GM21515 (cell line): ENCODE measurements around the gene ZNF783.
"Not testable (repeated sequence)": the region's sequence is repeated elsewhere in the genome, so short reads cannot be mapped to it uniquely, and the experiment has no call there.

Experiments
- ATAC-seq: cut with Tn5 transposase; IDR thresholded peaks from one replicate; pipeline ENCODE4 v1.9.1; 2021; ENCODE audit not compliant: unreplicated experiment

Gene ZNF783

DNA sequence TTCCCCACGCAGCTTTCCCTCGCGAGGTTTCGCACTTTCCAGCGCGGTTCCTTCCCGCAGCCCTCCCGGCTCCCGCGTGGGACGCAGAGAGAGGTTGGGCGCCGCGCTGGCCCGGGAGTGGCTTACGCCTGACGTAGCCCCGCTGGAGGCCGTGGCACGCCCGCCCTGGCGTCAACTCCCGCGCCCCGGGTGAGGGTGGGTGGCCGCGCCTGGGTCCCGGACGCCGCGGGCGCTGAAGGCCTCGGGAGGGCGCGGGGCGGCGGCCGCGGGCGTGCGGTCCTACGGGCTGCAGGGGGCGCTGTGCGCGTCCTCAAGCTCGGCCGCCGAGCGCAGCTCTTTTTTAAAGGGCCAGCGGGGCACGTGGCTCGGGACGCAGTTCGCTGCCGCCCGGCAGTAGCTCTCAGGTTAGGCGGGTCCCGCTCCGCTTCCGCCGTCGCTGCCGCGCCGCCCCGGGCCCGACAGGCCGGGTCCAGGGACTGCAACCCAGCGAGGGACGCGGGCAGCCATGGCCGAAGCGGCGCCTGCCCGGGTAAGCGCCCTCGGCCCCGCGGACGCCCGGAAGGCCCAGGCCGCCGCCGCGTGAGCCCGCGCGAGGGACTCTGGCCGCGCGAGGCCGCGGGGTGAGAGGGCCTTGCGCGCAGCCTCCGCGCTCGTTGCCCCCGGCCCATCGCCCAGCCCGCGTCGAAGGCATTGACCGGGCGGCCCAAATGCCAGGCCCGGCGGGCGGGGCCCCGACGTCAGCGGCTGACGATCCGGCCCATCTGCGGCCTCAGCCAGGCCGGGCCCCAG lies at the start of gene ZNF783:
Gene ZNF783 (plus strand): TSS at position 368 of the 789 bp plus-strand sequence. CDS start 138 bp downstream, at position 506.
- ATAC-seq: peak; percentile 83

GRCh38 chr7:149214020-149214720 lies 47.8 kb upstream of the ZNF783 start:
- ATAC-seq: no peak

DNA sequence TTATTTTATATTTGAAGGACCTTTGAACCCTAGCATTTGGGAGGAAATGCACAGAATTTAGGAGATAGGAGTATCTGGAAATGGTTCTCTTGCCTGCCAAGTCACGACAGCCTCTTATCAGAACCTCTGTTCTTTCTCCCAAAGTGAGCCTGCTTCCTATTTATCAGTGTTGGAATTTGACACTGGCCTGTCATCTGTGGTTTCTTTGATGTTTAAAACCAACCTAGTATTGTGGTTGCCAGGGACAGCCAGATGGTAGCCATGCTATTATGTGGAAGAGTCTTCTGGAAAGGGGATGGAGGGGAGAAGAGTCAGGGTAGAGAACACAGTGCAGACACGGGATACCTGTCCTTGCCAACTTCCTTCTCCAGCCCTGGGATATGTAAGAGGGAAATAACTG lies 45.6 kb upstream of the ZNF783 start:
- no peak for ATAC-seq

DNA sequence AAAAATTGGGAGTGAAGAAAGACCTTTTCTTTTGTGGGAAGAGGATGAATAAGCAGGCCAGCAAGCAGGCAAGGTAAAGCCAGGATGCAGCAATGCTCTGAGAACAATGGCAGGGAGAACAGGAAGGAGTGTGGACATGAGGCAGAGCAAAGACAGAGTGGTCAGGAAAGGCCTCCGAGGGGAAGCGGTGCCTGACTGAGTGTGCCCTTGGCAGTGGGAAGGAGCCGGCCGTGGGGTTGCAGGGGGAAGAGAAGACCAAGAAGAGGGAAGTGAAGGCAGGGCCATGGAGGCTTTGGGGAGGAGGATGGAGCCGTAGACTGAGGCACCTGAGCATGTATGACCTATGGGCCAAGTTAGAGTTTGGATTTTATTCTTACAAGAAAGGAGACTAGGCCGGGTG lies 44.4 kb upstream of the ZNF783 start:
- ATAC-seq: no peak

- ATAC-seq: no peak
Observed at GRCh38 chr7:149218469-149219420, 43.3 kb upstream of the ZNF783 start.

DNA sequence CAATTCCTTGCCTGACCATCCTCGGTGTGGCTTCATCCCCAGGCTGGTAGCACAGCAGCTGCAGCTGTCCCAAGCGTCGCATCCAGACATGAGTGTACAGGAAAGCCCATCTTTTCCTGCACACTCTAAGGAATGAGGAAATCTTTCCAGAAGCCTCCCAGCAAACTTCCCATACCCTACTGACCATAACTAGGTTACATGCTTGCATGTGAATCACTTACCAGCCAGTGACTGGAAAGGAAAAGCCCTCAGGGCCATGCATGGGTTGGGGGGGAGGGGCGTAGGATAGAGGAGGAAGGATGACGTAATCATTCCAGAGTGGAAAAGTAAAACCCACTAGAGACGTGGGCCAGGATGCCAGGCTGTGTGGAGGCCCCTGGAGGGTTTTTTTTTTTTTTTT lies 41.5 kb upstream of the ZNF783 start:
- no peak for ATAC-seq

DNA sequence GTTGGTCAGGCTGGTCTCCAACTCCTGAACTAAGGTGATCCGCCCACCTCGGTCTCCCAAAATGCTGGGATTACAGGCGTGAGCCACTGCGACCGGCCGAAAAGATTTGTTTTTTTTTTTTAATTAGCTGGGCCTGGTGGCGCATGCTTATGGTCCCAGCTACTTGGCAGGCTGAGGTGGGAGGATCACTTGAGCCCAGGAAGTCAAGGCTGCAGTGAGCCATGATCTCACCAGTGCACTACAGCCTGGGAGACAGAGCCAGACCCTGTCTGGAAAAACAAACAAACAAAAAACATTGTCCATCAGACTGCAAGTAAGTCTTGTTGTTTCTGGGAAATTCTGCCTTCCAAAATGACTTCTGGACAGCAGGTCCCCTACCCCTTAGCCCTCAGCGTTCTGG lies 38.8 kb upstream of the ZNF783 start:
- no peak for ATAC-seq

DNA sequence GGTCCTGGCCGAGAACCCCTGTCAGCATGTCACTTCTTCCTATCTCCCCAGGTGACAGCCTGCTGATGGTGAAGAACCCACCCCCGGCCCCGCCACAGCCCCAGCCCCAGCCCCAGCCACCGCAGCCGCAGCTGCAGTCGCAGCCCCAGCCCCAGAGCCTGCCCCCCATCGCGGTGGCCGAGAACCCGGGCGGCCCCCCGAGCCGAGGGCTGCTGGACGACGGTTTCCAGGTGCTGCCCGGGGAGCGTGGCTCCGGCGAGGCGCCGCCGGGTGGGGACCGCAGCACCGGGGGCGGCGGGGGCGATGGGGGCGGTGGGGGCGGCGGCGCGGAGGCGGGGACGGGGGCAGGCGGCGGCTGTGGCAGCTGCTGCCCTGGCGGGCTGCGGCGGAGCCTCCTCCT lies 38.2 kb upstream of the ZNF783 start:
- no peak for ATAC-seq

- ATAC-seq: no peak
Observed at GRCh38 chr7:149224352-149224751, 37.6 kb upstream of the ZNF783 start.

GRCh38 chr7:149225106-149225505 lies 36.9 kb upstream of the ZNF783 start:
- ATAC-seq: no peak

- ATAC-seq: no peak
Observed at GRCh38 chr7:149225656-149226055, 36.3 kb upstream of the ZNF783 start.

DNA sequence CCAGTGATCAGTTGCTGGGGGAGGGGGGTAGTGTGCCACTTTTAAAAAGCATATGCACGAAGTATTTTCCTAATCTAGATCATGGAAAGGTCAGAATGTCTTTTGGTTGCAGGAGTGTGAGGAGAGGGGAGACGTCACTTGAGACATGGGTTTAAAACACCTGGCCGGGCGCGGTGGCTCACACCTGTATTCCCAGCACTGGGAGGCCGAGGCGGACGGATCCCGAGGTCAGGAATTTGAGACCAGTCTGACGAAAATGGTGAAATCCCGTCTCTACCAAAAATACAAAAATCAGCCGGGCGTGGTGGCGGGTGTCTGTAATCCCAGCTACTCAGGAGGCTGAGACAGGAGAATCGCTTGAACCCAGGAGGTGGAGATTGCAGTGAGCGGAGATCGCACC lies 35.6 kb upstream of the ZNF783 start:
- ATAC-seq: not testable (repeated sequence)

GRCh38 chr7:149226840-149227494 lies 35.0 kb upstream of the ZNF783 start:
- ATAC-seq: no peak

DNA sequence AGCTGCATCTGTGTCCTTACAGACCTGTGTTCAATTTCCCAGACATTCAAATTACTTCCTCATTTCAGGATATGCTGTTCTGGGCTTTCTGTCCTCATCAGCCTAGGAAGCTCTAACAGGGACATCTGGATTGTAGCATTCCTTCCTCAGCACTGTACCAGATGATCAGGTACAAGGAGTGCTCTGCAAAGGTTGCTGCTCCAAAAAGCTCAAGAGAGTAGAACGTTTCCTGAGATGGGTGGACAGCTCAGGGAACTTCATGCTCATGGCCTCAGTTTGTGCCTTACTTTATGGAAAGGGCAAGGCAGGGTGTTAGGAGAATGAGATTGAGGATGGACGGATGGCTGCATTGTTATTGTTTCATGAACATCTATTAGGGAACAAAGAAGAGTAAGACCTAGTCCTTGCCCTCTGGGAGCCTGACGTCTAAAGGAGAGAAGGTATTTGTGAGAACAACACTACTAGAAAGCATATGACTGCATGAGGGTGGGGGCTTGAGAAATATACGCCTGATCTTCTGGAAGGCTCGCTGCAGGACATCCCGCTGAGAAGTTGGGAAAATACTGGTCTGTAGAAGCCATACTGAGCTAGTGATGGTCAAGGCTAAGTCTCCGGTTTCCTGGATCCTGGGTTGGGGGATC lies 33.0 kb upstream of the ZNF783 start:
- ATAC-seq: no peak

DNA sequence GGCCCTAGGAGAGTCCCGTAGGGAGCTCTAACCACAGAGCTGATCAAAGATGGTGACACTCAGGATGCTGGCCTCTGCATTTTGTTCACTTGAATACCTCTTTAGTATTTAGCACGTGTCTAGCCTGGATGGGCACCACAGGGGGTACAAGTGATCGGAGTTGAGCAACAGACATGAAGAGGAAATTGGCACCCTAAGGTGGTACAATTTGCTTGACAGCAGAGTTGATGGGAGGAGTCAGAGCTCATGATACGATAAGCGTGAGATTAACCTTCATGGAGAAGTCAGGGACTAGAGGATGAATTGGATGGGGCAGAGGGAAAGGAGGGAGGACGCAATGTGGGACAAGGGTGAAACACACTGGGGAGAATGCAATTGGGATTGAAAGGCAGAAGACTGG lies 32.5 kb upstream of the ZNF783 start:
- ATAC-seq: no peak

GRCh38 chr7:149232362-149232761 lies 29.6 kb upstream of the ZNF783 start:
- ATAC-seq: no peak

- not testable (repeated sequence) for ATAC-seq
Observed at GRCh38 chr7:149233655-149234204, 28.3 kb upstream of the ZNF783 start.

DNA sequence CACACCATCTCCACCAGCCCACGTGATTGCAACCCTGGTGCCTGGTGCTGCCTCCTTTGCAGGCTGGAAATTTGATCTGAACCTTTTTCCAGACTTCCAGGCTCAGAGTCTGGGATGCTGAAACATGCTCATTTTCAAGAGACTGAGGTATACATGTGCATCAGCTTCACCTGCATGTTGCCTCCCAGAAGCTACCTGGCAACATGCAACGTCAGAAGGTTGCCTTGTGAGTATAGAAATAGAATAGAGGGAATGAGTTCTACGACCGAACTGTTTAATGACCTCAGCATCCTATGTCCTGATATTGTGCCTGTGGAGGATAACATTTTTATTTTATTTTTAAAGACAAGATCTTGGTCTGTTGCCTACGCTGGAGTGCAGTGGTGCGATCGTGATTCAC lies 24.5 kb upstream of the ZNF783 start:
- ATAC-seq: no peak

DNA sequence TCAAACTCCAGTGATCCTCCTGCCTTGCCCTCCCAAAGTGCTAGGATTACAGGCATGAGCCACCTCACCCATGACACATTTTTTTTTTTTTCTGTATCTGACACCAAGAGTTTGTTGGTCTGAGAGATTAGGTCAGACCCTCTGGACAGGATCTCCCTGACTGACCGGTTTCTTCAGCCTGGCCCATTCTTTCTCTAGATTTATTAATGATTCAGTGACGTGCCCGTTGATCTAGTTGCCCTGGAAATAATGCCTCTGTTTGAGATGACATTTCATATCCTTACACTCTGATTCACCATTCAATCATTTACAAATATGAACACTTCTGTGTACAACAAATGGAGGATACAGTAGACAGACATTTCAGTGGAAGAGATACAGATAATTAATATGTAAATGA lies 23.9 kb upstream of the ZNF783 start:
- ATAC-seq: no peak
